ENCODE measurements around the gene FAM83C. TPM values are rescaled to one million over a fixed set of nuclear protein-coding genes. Genes with fewer than 3 reads are reported as not detected.

The FAM83C gene
- total RNA-seq, 4 donors from 2014 or later: 29.3 to 68.8 (median 65.0) TPM

DNA sequence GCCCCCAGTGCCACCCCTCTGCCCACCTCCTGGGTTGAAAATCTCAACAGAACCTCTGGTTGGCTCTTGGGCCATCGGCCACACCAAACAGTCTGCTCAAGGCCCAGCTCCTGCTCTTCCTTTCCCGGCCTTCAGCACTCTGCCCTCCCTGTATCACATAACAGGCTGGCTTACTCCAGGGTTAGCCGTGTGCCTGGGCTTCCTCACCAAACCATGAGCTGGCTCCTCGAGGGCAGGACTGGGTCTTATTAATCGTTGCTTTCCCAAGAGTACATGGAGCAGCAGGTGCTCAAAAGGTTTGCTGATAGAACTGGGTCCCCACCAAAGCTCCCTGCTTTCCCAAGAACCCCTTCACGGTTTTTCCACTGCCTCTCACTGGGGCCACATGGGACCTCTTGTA is 12.7 kb upstream of the FAM83C start:
- no peaks in the 10 kb centered on the region for H3K9me3 ChIP-seq
- no peak for DNase-seq (ENCODE audit: low spot score in 2 of 2)
- 83% methylated on average over 6 of the region's 6 CpGs for WGBS
- H3K27me3 ChIP-seq: no peaks in the 10 kb centered on the region
- no peak for TF ChIP-seq EP300 (IDR thresholded peaks at IDR 0.05)
- no peak for TF ChIP-seq POLR2A (IDR thresholded peaks at IDR 0.05)
- TF ChIP-seq POLR2AphosphoS5 (IDR thresholded peaks at IDR 0.05): no peak
- TF ChIP-seq, protein P1, sequence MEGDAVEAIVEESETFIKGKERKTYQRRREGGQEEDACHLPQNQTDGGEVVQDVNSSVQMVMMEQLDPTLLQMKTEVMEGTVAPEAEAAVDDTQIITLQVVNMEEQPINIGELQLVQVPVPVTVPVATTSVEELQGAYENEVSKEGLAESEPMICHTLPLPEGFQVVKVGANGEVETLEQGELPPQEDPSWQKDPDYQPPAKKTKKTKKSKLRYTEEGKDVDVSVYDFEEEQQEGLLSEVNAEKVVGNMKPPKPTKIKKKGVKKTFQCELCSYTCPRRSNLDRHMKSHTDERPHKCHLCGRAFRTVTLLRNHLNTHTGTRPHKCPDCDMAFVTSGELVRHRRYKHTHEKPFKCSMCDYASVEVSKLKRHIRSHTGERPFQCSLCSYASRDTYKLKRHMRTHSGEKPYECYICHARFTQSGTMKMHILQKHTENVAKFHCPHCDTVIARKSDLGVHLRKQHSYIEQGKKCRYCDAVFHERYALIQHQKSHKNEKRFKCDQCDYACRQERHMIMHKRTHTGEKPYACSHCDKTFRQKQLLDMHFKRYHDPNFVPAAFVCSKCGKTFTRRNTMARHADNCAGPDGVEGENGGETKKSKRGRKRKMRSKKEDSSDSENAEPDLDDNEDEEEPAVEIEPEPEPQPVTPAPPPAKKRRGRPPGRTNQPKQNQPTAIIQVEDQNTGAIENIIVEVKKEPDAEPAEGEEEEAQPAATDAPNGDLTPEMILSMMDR (IDR thresholded peaks at IDR 0.05): no peak
- H3K4me3 ChIP-seq: no peak overlapping the region
- no peaks in the 10 kb centered on the region for H3K36me3 ChIP-seq
- peak overlapping the region; percentile 86 for H3K27ac ChIP-seq
- H3K4me1 ChIP-seq: peaks cover 64% of the 10 kb centered on the region

DNA sequence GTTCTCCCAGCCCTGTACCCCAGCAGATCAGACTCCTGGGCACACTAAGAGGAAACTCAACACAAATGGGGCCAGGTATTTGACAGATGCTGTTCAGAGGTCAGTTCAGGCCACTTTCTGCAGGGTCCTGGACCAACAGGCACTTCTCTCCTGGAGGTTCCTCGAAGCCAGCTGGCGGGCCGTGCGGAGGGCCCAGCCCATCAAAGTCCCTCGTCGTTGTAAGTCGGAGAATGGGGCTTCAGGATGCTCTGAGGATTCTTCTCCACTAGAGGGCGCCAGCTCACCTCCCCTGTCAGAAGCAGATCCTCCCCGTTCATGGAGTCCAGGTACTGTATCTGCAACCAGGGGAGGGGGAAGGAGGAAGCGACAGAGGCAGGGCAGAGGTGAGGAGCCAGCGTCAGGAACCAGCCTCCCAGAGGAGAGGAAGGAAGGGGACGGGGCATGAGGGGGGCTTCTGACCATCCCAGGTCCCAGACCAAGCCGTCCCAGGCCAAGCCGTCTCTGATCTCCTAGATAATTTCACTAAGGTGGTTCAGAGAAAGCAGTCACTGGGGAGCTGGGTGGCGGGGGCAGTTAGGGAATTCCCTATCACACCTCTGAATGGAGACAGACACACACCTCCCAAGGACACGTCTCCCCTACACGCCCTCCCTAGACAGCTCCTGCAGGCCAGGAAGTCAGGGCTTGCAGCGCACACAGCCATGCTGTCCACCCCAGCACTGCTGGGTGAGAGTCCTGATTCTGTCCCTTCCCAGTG is 11.7 kb upstream of the FAM83C start:
- no CpG with 5 or more reads among the region's 18 CpGs for WGBS
- Histone ChIP-seq H3K27ac (no peak overlapping the region), H3K9me3 (no peaks in the 10 kb centered on the region), H3K36me3 (no peaks in the 10 kb centered on the region), H3K4me3 (no peak overlapping the region), H3K27me3 (no peaks in the 10 kb centered on the region), H3K4me1 (peaks cover 57% of the 10 kb centered on the region)
- TF ChIP-seq, protein P1 (IDR thresholded peaks at IDR 0.05): peak; percentile 85 to 91
- TF ChIP-seq EP300 (IDR thresholded peaks at IDR 0.05): no peak
- DNase-seq (ENCODE audit: low spot score in 2 of 2): peak in 1 of 2 donors; percentile 89

DNA sequence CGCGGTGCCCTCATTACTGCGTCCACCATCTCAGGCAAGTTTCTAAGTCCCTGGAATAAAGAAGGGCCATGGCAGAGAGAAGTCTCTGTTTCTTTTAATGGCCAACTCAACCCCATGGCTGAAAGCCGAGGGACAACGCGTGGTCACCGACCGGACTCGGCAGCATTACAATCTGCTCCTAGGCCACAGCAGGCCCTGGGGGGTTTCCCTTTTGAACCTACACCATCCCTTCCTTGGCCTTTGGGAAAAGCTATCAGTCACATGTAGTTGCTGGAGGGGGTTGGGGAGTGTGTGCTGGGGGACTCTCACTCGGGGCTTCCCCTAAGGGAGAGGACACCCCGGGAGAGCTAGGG is 11.1 kb upstream of the FAM83C start:
- Histone ChIP-seq H3K4me1 (peaks cover 51% of the 10 kb centered on the region), H3K27me3 (no peaks in the 10 kb centered on the region), H3K4me3 (no peak overlapping the region), H3K9me3 (no peaks in the 10 kb centered on the region), H3K27ac (no peak overlapping the region), H3K36me3 (no peaks in the 10 kb centered on the region)
- no peak for TF ChIP-seq POLR2A (IDR thresholded peaks at IDR 0.05)
- no peak for TF ChIP-seq EP300 (IDR thresholded peaks at IDR 0.05)
- TF ChIP-seq, protein P1 (IDR thresholded peaks at IDR 0.05): no peak
- no peak for DNase-seq (ENCODE audit: low spot score in 2 of 2)
- 69% methylated on average over 11 of the region's 11 CpGs for WGBS

DNA sequence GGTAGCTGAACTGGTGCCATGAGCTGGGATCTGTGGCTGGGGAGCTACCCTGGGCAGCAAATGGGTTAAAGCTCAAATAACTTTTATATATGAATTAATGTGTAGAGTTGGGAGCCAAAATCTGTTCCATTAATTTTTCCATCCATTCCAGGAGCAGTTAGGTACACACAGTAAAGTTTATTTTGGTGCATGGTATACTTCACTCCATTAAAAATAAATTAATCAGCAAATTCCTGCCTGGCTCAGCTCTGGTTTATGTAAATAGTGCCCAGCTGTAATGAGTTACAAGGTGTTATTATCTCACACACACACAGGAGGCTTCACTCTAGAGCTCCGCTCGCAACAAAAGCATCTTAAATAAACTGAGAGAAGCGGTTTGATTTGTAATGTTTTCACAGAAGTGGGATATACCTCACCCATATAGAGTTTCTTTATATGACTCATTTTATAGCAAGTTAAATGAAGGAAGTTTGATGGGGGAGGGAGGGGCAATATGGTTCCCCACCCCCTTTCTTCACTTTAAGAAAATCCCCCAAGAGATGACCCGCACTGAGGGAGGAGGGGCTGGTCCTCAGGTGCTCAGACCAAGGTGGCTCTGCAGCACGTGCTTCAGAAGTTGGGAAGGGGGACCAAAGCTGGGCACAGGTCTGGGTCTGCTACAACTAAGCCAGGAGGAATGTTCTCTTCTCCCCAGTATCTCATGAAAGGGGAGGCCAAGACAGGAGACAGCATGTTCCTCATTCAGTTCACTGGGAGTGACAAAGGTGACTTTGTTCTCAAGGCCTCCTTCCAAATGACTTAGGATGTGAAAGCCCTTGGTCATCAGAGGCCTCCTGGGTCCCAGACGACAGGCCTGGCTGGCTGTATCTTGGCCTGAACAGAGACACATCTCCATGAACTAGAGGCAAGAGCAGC is 10.5 kb upstream of the FAM83C start:
- no peak overlapping the region for H3K4me3 ChIP-seq
- H3K9me3 ChIP-seq: no peaks in the 10 kb centered on the region
- WGBS: 76% methylated on average over 6 of the region's 6 CpGs
- no peaks in the 10 kb centered on the region for H3K27me3 ChIP-seq
- peaks cover 44% of the 10 kb centered on the region for H3K4me1 ChIP-seq
- TF ChIP-seq, protein P1 (IDR thresholded peaks at IDR 0.05): no peak
- TF ChIP-seq POLR2A (IDR thresholded peaks at IDR 0.05) (no peak), EP300 (IDR thresholded peaks at IDR 0.05) (no peak), POLR2AphosphoS5 (IDR thresholded peaks at IDR 0.05) (no peak)
- DNase-seq (ENCODE audit: low spot score in 2 of 2): no peak
- no peak overlapping the region for H3K27ac ChIP-seq
- no peaks in the 10 kb centered on the region for H3K36me3 ChIP-seq

DNA sequence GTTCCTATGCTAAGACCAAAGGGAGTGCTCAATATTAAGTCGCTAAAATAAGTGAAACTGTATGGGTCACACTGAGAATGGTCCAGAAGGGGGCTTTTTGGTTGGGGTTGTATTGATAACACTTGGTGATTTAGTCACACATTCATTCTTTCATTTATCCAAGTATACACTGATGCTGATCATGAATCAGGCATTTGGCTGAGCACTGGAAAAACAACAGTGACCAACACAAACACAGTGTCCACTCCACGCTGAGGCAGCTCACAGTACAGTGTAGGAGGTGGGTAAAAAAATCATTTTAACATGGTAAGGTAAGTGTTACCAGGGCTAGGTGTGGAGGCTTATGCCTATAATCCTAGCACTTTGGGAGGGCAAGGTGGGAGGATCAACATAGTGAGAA is 9.2 kb upstream of the FAM83C start:
- no peak overlapping the region for H3K27ac ChIP-seq
- WGBS: 95% methylated on average over 2 of the region's 2 CpGs
- H3K9me3 ChIP-seq: no peaks in the 10 kb centered on the region
- H3K4me1 ChIP-seq: peaks cover 32% of the 10 kb centered on the region
- TF ChIP-seq POLR2A (IDR thresholded peaks at IDR 0.05): no peak
- TF ChIP-seq, protein P1 (IDR thresholded peaks at IDR 0.05): no peak
- TF ChIP-seq EP300 (IDR thresholded peaks at IDR 0.05): no peak
- TF ChIP-seq POLR2AphosphoS5 (IDR thresholded peaks at IDR 0.05): no peak
- no peaks in the 10 kb centered on the region for H3K27me3 ChIP-seq
- no peaks in the 10 kb centered on the region for H3K36me3 ChIP-seq
- DNase-seq (ENCODE audit: low spot score in 2 of 2): no peak
- no peak overlapping the region for H3K4me3 ChIP-seq

Data from suprapubic skin (tissue), 4 donors.